ENCODE results near the gene GGN. TPM values are rescaled to one million over a fixed set of nuclear protein-coding genes. Genes with fewer than 3 reads are reported as not detected.

GGN gene
- total and polyA plus RNA-seq, 9 of the 15 experiments (the other 6 are each of a cell fraction or from before 2014, with no cell fraction given), result 0.15 to 0.33 TPM; not detected in 7

DNA sequence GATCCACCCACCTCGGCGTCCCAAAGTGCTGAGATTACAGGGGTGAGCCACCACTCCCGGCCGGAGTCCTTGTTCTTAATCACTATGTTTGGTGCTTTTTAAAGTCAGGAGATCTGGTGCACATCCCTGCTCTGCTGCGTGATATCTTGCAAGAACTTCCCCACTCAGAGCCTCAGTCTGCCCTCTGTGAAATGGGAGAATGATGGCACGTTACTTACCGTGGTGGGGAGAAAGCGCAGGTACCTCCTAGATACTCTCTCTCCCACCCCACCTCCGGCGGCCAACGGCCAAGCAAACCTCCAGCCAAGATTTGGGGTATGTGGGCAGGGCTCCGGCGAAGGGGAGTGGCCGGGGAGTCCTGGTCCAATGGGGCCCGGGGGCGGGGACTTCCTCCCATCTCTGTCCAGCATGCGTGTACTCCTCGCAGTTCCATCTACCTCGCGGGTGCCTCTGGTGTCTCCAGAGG lies 45.5 kb upstream of the GGN start, which contains the start of gene RYR1 (continued):
- TF ChIP-seq, protein P1, sequence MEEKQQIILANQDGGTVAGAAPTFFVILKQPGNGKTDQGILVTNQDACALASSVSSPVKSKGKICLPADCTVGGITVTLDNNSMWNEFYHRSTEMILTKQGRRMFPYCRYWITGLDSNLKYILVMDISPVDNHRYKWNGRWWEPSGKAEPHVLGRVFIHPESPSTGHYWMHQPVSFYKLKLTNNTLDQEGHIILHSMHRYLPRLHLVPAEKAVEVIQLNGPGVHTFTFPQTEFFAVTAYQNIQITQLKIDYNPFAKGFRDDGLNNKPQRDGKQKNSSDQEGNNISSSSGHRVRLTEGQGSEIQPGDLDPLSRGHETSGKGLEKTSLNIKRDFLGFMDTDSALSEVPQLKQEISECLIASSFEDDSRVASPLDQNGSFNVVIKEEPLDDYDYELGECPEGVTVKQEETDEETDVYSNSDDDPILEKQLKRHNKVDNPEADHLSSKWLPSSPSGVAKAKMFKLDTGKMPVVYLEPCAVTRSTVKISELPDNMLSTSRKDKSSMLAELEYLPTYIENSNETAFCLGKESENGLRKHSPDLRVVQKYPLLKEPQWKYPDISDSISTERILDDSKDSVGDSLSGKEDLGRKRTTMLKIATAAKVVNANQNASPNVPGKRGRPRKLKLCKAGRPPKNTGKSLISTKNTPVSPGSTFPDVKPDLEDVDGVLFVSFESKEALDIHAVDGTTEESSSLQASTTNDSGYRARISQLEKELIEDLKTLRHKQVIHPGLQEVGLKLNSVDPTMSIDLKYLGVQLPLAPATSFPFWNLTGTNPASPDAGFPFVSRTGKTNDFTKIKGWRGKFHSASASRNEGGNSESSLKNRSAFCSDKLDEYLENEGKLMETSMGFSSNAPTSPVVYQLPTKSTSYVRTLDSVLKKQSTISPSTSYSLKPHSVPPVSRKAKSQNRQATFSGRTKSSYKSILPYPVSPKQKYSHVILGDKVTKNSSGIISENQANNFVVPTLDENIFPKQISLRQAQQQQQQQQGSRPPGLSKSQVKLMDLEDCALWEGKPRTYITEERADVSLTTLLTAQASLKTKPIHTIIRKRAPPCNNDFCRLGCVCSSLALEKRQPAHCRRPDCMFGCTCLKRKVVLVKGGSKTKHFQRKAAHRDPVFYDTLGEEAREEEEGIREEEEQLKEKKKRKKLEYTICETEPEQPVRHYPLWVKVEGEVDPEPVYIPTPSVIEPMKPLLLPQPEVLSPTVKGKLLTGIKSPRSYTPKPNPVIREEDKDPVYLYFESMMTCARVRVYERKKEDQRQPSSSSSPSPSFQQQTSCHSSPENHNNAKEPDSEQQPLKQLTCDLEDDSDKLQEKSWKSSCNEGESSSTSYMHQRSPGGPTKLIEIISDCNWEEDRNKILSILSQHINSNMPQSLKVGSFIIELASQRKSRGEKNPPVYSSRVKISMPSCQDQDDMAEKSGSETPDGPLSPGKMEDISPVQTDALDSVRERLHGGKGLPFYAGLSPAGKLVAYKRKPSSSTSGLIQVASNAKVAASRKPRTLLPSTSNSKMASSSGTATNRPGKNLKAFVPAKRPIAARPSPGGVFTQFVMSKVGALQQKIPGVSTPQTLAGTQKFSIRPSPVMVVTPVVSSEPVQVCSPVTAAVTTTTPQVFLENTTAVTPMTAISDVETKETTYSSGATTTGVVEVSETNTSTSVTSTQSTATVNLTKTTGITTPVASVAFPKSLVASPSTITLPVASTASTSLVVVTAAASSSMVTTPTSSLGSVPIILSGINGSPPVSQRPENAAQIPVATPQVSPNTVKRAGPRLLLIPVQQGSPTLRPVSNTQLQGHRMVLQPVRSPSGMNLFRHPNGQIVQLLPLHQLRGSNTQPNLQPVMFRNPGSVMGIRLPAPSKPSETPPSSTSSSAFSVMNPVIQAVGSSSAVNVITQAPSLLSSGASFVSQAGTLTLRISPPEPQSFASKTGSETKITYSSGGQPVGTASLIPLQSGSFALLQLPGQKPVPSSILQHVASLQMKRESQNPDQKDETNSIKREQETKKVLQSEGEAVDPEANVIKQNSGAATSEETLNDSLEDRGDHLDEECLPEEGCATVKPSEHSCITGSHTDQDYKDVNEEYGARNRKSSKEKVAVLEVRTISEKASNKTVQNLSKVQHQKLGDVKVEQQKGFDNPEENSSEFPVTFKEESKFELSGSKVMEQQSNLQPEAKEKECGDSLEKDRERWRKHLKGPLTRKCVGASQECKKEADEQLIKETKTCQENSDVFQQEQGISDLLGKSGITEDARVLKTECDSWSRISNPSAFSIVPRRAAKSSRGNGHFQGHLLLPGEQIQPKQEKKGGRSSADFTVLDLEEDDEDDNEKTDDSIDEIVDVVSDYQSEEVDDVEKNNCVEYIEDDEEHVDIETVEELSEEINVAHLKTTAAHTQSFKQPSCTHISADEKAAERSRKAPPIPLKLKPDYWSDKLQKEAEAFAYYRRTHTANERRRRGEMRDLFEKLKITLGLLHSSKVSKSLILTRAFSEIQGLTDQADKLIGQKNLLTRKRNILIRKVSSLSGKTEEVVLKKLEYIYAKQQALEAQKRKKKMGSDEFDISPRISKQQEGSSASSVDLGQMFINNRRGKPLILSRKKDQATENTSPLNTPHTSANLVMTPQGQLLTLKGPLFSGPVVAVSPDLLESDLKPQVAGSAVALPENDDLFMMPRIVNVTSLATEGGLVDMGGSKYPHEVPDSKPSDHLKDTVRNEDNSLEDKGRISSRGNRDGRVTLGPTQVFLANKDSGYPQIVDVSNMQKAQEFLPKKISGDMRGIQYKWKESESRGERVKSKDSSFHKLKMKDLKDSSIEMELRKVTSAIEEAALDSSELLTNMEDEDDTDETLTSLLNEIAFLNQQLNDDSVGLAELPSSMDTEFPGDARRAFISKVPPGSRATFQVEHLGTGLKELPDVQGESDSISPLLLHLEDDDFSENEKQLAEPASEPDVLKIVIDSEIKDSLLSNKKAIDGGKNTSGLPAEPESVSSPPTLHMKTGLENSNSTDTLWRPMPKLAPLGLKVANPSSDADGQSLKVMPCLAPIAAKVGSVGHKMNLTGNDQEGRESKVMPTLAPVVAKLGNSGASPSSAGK (IDR thresholded peaks at IDR 0.05), result no peak
- TF ChIP-seq, protein P2, sequence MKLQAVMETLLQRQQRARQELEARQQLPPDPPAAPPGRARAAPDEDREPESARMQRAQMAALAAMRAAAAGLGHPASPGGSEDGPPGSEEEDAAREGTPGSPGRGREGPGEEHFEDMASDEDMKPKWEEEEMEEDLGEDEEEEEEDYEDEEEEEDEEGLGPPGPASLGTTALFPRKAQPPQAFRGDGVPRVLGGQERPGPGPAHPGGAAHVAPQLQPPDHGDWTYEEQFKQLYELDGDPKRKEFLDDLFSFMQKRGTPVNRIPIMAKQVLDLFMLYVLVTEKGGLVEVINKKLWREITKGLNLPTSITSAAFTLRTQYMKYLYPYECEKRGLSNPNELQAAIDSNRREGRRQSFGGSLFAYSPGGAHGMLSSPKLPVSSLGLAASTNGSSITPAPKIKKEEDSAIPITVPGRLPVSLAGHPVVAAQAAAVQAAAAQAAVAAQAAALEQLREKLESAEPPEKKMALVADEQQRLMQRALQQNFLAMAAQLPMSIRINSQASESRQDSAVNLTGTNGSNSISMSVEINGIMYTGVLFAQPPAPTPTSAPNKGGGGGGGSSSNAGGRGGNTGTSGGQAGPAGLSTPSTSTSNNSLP (IDR thresholded peaks at IDR 0.05; ENCODE audit: borderline replicate concordance, low read depth, low read length), result no peak
- TF ChIP-seq ZNF561 (CRISPR knock-in tag; conservative IDR thresholded peaks at IDR 0.05), result no peak
- TF ChIP-seq DNMT1 (IDR thresholded peaks at IDR 0.05), result no peak
- TF ChIP-seq TCF3 (CRISPR knock-in tag; IDR thresholded peaks at IDR 0.05), result no peak
- peak in 1 of 2 experiments; percentile 65; a peak in 2 of 4 replicates for TF ChIP-seq HDAC1 (IDR thresholded peaks at IDR 0.05)
- TF ChIP-seq PHB2 (IDR thresholded peaks at IDR 0.05; ENCODE audit: low read depth), result no peak
- no peak for TF ChIP-seq TRIM24 (IDR thresholded peaks at IDR 0.05)
- TF ChIP-seq POLR2G (IDR thresholded peaks at IDR 0.05; ENCODE audit: low read depth, low read length), result peak; percentile 60
- TF ChIP-seq ELF2 (CRISPR knock-in tag; IDR thresholded peaks at IDR 0.05), result no peak

All from K562 (cell line).